NCI-H2196 (cell line): ENCODE measurements around the gene PIGK.
"Not testable (repeated sequence)": the region's sequence is repeated elsewhere in the genome, so short reads cannot be mapped to it uniquely, and the experiment has no call there.

Source experiments
- DNase-seq: peaks from one replicate; lab custom pipeline; 2025; ENCODE audit not compliant: unreplicated experiment; lab: John Stamatoyannopoulos, UW

Gene PIGK

GRCh38 chr1:77197351-77197750 lies 21.9 kb downstream of the PIGK start:
- no peak for DNase-seq

GRCh38 chr1:77193951-77194350 lies 25.3 kb downstream of the PIGK start:
- DNase-seq: no peak

DNA sequence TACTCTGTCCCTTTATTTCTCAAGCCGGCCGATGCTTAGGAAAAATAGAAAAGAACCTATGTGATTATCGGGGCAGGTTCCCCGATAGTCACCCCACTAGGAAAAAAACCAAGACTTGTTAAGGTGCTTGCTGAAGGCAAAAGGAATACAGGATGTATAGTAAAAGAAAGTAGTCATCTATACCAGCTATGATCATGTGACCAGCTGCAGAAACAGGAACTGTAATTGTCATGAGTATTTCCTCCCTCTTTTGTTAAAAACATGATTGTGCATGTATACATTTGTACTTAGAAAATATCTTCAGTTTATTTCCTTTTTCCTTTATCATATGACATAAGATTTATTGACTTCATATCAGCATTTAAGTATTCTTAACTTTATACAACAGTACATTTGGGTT lies 30.5 kb downstream of the PIGK start:
- DNase-seq: no peak

DNA sequence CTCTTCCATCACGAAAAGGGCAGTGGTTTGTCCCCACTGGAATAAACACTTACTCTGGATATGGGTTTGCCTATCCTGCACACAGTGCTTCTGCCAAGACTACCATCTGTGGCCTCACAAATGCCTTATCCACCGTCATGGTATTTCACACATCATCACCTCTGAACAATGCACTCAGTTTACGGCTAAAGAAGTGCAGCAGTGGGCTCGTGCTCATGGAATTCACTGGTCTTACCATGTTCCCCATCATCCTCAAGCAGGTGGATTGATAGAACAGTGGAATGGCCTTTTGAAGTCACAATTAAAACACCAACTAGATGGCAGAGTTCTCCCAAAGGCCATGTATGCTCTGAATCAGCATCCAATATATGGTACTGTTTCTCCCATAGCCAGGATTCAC lies 32.3 kb downstream of the PIGK start:
- DNase-seq: not testable (repeated sequence)

- DNase-seq: no peak
Observed at GRCh38 chr1:77182083-77182482, 37.1 kb downstream of the PIGK start.

GRCh38 chr1:77179632-77180031 lies 39.6 kb downstream of the PIGK start:
- DNase-seq: no peak

GRCh38 chr1:77175230-77175844 lies 43.9 kb downstream of the PIGK start:
- DNase-seq: no peak

DNA sequence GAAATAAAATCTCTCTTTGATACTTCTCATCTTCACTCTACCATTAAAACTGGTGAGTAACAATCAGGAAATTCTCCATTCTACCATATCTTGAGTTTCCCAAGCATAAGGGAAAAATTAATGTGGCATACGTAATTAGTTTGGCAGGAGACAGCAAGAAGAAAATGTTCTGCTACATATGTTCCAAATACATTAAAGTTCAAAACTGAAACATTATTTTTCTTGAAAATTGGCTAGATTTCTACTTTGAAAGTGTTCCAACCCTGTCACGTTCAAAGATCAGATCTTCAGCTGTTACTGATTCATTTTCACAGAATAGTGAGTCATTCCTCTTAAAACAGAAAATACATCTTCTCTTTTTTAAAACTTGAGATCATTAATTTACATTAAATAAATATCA lies 48.5 kb downstream of the PIGK start:
- no peak for DNase-seq

DNA sequence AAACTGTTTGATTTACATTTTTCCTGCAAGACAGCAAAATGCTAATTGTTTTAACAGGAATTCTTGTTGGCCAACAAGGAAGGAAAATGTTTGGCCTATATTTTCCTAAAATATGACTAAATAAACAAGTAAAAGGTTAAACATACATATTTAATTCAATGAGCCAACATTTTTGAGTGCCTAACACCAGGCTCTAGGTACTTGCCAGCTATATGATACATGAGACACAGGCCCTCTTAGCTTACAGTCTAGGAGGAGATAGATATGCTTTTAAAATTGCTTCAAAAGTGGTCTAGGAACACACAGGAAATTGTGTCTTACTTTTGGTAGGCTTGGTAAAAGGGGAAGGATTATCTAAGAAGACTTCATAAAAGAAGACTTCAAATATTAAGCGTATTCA lies 50.9 kb downstream of the PIGK start:
- DNase-seq: no peak

- no peak for DNase-seq
Observed at GRCh38 chr1:77164434-77164944, 54.7 kb downstream of the PIGK start.

GRCh38 chr1:77159706-77160105 lies 59.5 kb downstream of the PIGK start:
- DNase-seq: not testable (repeated sequence)

- no peak for DNase-seq
Observed at GRCh38 chr1:77156214-77156613, 63.0 kb downstream of the PIGK start.

DNA sequence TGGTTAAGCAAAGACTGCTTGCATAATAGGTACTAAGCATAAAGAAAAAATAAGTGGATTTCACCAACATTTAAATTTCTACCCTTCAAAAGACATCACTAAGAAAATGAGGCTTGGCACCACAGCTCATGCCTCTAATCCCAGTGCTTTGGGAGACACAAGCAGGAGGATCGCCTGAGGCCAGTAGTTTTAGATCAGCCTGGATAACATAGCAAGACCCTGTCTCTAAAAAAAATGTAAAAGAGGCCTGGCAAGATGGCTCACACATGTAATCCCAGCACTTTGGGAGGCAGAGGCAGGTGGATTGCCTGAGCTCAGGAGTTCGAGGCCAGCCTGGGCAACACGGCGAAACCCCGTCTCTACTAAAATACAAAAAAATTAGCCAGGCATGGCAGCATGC lies 73.0 kb downstream of the PIGK start:
- no peak for DNase-seq

GRCh38 chr1:77143529-77144121 lies 75.6 kb downstream of the PIGK start:
- no peak for DNase-seq

- no peak for DNase-seq
Observed at GRCh38 chr1:77139389-77139788, 79.8 kb downstream of the PIGK start.

- no peak for DNase-seq
Observed at GRCh38 chr1:77134359-77134758, 84.9 kb downstream of the PIGK start.

DNA sequence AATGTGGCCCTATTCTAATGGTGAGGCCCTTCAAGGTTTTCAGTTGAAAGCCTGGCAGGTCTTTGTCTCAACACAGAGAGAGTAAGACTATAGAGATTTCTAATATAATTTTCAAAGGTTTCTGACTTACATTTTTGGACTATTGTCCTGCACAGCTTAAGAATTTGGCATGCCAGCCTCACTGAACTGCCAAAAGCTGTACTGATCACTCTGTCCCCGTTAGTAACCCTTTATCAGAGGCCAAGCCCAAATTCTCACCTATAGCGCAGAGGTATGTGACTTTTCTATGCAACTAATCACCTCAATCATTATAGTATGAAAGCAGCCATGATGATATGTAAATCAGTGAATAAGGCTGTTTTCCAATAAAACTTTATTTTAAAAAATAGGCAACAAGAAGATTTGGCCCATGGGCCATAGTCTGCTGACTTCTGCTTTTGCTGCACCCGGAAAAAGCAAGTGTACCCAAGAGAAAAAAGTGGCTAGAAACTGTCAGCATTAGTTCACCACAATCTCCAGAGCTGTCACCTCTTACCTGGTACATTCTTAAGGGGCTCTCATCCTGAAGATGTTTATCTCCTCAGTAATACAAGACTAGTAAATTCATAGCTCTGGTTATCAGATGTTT lies 85.4 kb downstream of the PIGK start:
- DNase-seq: no peak

GRCh38 chr1:77126307-77126706 lies 92.9 kb downstream of the PIGK start:
- peak; percentile 34 for DNase-seq

- no peak for DNase-seq
Observed at GRCh38 chr1:77121503-77121902, 97.7 kb downstream of the PIGK start.

DNA sequence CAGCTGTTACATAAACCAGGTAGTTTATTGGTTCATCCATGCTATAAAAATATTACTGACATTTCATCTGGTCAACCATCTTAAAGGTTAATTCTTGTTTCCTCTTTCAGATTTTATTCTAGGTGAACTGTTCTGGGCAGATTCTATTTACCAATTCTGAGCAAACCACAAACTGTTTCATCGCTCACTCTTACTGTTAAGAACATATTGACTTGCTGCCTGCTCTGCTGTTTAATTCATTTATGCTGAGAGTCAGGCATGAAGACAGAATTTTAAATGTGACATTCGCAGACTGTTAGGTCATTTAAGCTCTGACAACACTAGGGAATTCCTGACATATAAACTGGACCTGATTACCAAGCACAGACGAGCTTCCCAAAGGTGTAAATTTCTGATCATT lies 98.3 kb downstream of the PIGK start:
- DNase-seq: no peak

DNA sequence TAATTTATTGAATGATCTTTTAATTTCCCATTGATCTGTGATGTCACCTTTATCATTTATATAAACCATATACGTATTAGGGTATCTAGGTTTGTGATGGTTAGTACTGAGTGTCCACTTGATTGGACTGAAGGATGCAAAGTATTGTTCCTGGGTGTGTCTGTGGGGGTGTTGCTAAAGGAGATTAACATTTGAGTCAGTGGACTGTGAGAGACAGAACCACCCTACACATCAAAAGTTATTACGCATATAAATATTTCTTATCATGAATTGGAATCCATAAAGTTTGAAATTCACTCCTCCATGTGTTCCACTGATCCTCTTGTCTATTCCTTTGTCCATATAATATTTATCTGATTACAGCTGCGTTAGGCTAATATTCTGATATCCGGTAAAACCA lies 100.5 kb downstream of the PIGK start:
- no peak for DNase-seq

DNA sequence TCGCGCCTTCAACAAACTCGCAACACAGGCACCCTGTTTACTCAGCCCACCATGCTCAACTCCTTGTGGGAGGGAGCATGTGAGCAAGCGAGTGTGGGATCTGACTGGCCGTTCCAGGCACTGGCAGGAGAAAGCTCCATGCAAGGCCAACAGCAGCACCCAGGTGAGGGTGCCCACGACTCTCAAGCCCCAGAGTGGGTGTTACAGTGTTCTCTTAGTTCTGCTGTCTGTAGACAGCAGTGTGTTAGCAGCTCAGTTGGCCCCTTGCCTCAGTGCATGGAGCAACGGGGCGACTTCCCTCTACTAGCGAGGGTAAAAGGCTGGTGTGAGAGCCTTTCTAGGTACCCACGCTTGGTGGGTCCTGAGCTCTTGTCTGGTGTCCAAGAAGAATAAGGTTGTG lies 114.6 kb downstream of the PIGK start:
- DNase-seq: no peak

- no peak for DNase-seq
Observed at GRCh38 chr1:77103486-77103885, 115.7 kb downstream of the PIGK start.
